ENCODE data around the gene RMDN2. TPM values are rescaled to one million over a fixed set of nuclear protein-coding genes. Genes with fewer than 3 reads are reported as not detected.

RMDN2 gene
- total RNA-seq, 4 donors from 2014 or later = 9.6 to 14.4 (median 12.0) TPM

GRCh38 chr2:37878536-37878935 is 46.6 kb upstream of the RMDN2 start:
- TF ChIP-seq CTCF (IDR thresholded peaks at IDR 0.05) (no peak), POLR2A (IDR thresholded peaks at IDR 0.05) (no peak), EP300 (IDR thresholded peaks at IDR 0.05) (no peak)
- Histone ChIP-seq H3K4me1 (peaks cover 0 to 17% (median 3%) of the 10 kb centered on the region in 4 donors), H3K9me3 (no peaks in the 10 kb centered on the region), H3K27ac (no peak overlapping the region), H3K27me3 (no peaks in the 10 kb centered on the region), H3K36me3 (no peaks in the 10 kb centered on the region), H3K4me3 (no peak overlapping the region)
- no peak for DNase-seq (ENCODE audit: low spot score in 2 of 2)
- WGBS, 2 donors = 75 to 83% methylated on average over 3 of the region's 4 CpGs

- TF ChIP-seq EP300 (IDR thresholded peaks at IDR 0.05) (no peak), POLR2A (IDR thresholded peaks at IDR 0.05) (no peak), CTCF (IDR thresholded peaks at IDR 0.05) (no peak)
- Histone ChIP-seq H3K9me3 (no peaks in the 10 kb centered on the region), H3K36me3 (no peaks in the 10 kb centered on the region), H3K4me3 (no peak overlapping the region), H3K27me3 (no peaks in the 10 kb centered on the region), H3K4me1 (peaks cover 0 to 11% (median 2%) of the 10 kb centered on the region in 4 donors), H3K27ac (no peak overlapping the region)
- WGBS, 2 donors = 71 to 75% methylated on average over 9 of the region's 9 CpGs
- no peak for DNase-seq (ENCODE audit: low spot score in 2 of 2)
These were observed 44.5 kb upstream of the RMDN2 start for GRCh38 chr2:37880551-37880950.

- Histone ChIP-seq H3K9me3 (no peaks in the 10 kb centered on the region), H3K27me3 (no peaks in the 10 kb centered on the region), H3K36me3 (no peaks in the 10 kb centered on the region), H3K4me3 (no peak overlapping the region), H3K27ac (no peak overlapping the region), H3K4me1 (peaks cover 0 to 8% (median 0%) of the 10 kb centered on the region in 4 donors)
- TF ChIP-seq CTCF (IDR thresholded peaks at IDR 0.05) (no peak), POLR2A (IDR thresholded peaks at IDR 0.05) (no peak), EP300 (IDR thresholded peaks at IDR 0.05) (no peak)
- 76 to 77% methylated on average over 9 of the region's 9 CpGs for WGBS, 2 donors
- DNase-seq (ENCODE audit: low spot score in 2 of 2) = no peak
These were observed 43.7 kb upstream of the RMDN2 start for GRCh38 chr2:37881397-37881796.

- no peaks in the 10 kb centered on the region for H3K9me3 ChIP-seq
- TF ChIP-seq EP300 (IDR thresholded peaks at IDR 0.05) (no peak), CTCF (IDR thresholded peaks at IDR 0.05) (no peak)
- H3K4me1 ChIP-seq = peaks cover 0 to 4% (median 0%) of the 10 kb centered on the region in 4 donors
- no peak overlapping the region for H3K4me3 ChIP-seq
- H3K27me3 ChIP-seq = no peaks in the 10 kb centered on the region
- no peaks in the 10 kb centered on the region for H3K36me3 ChIP-seq
- H3K27ac ChIP-seq = no peak overlapping the region
- WGBS, 2 donors = 86 to 94% methylated on average over 1 of the region's 1 CpG
- no peak for DNase-seq (ENCODE audit: low spot score in 2 of 2)
These were observed 43.1 kb upstream of the RMDN2 start for GRCh38 chr2:37882036-37882435.

- WGBS, 2 donors = 73 to 84% methylated on average over 2 of the region's 2 CpGs
- no peak for TF ChIP-seq POLR2A (IDR thresholded peaks at IDR 0.05)
- TF ChIP-seq EP300 (IDR thresholded peaks at IDR 0.05) = no peak
- TF ChIP-seq CTCF (IDR thresholded peaks at IDR 0.05) = no peak
- H3K27me3 ChIP-seq = no peaks in the 10 kb centered on the region
- no peaks in the 10 kb centered on the region for H3K9me3 ChIP-seq
- H3K36me3 ChIP-seq = no peaks in the 10 kb centered on the region
- no peak for DNase-seq (ENCODE audit: low spot score in 2 of 2)
- no peaks in the 10 kb centered on the region for H3K4me1 ChIP-seq
- H3K27ac ChIP-seq = no peak overlapping the region
- H3K4me3 ChIP-seq = no peak overlapping the region
These were observed 41.6 kb upstream of the RMDN2 start for GRCh38 chr2:37883518-37883917.

Measured in tibial nerve (tissue), 4 donors.